ENCODE data around the gene NRXN3.

The NRXN3 gene

GRCh38 chr14:78327426-78328221 lies 157.5 kb downstream of the NRXN3 start:
- DNase-seq = no peak

DNA sequence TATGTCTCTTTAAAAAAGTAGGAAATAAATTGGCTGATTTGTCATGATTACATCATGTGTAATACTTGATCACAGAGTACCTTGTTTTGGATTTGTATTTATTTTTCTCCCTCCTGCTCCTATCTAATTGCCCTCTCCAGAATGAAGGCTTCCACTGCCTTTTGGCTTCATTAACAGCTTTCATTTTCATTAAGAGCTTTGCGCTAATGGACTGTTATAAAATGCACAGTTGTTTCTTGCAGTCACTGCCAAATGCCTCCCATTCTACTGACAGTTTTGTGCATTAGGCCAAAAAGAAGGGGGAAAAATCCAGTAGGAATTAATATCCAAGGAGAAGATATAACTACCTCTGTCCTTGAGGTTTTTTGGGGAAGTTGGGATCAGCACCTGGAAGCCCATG lies 159.2 kb downstream of the NRXN3 start:
- DNase-seq = no peak

DNA sequence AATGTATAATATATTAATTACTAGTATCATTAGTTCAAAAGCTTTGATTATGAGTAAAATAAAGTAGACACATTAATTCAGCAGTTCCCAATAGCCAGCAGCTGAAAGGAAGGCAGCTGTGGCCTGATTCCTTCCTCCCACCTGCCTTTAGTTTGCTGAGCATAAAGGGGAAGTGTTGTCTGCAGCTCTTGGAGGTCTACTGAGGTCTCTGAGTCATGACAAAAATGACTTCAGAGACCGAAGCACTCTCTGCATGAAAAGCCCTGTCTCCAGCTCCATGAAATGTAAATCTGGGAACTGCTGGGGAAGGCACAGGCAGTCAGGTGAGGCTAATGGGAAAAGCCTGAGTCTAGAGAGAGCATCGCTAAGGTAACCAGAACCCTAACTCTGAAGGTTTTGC lies 165.4 kb downstream of the NRXN3 start:
- no peak for DNase-seq

GRCh38 chr14:78340250-78340649 lies 170.1 kb downstream of the NRXN3 start:
- DNase-seq = no peak

GRCh38 chr14:78341827-78342389 lies 171.7 kb downstream of the NRXN3 start:
- no peak for DNase-seq

DNA sequence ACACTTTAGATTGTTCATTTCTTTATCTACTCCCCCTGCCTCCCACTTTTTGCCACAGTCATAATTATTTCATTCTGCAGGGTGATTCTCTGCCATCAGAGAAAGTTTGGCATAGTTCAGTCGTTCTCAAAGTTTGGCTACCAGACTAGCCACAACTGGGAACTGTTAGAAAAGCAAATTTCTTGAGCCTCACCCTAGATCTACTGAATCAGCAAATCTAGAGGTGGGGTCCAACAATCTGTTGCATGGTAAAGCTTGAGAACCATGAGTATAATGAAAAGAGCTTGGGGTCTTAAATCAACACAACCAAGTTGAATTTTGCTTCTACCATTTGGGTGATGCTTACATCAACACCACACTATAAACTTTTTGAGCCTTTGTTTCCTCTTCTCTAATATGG lies 172.7 kb downstream of the NRXN3 start:
- no peak for DNase-seq

DNA sequence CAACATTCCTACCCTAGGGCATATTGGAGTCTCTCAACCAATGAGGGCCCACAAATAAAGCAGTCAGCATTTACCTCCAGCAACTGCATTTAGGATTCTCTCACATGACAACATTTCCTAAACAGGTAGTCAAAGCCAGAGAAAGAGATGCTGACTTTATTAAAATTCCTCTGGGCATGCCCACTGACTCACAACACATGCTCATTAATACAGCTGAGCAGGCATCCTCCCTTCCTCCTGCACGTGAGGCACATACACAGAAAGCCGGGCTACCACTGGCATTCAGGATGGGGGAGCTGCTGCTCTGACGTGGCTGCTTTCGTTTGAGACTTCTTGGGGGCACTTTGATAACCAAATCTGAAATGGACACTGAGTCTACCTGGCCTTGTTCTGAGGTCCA lies 174.1 kb downstream of the NRXN3 start:
- no peak for DNase-seq

DNA sequence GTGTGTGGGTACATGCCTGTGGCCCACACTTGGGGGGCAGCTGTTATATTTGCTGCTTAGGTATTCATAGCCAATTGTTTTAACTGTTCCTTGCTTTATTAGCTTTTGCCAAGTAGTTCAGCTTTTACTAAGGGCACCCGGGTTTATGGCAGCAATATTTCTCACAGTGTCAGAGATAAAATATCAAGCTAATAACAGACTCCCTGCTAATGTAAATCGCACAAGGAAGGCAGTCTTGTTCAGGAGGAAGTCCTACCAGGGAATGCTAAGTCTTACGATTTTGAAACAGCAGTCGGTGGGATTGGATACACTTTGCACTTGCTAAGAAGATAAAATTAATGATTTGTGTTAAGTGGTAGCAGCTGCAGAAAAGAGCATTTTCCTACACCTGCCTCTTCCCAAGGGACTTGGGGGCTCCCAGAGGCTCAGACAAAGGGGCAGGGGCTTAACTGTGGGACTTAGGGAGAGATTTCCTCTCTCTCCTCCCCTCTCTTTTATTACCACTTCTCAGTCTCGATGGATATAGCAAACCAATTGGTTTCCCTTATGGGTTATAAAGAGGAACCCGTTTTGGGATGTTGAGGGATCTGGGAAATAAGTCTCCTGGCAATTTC lies 175.1 kb downstream of the NRXN3 start:
- no peak for DNase-seq

GRCh38 chr14:78346747-78347146 lies 176.6 kb downstream of the NRXN3 start:
- no peak for DNase-seq

DNA sequence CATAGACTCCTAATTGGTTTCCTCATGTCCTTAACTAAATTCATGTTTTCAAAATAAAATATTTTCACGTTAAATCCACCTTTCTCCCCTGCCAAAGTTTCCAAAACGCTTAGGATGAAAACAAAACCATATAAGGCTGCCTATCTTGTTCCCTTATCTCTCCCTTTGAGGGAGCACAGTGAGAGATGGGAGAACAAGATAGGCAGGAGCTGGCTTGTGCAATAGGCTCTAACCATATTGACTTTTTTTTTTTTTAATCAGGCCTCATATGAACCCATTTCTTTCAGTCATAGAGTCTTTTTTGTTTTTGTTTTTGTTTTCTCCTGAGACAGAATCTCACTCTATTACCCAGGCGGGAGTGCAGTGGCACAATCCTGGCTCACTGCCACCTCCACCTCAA lies 184.9 kb downstream of the NRXN3 start:
- no peak for DNase-seq

- no peak for DNase-seq
These were observed 186.2 kb downstream of the NRXN3 start for GRCh38 chr14:78356391-78356790.

DNA sequence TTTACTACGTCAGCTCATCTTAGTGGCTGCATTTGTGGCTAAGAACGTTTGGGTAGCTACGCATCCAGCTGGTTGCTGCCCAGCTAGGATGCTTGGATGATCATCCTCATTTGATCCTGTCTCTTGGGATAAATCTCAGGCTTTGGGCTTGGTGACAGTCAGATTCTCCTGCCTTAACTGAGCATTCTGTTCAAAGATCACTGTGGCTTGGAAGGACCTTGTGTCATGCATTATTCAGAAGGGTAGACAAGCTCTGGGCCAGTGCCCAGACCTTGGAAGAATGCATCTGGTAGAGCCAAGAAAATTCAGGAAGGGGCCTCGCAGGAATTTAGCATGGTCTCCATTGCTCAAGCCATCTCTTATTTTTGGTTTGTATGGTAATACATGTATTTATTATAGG lies 188.4 kb downstream of the NRXN3 start:
- DNase-seq = no peak

DNA sequence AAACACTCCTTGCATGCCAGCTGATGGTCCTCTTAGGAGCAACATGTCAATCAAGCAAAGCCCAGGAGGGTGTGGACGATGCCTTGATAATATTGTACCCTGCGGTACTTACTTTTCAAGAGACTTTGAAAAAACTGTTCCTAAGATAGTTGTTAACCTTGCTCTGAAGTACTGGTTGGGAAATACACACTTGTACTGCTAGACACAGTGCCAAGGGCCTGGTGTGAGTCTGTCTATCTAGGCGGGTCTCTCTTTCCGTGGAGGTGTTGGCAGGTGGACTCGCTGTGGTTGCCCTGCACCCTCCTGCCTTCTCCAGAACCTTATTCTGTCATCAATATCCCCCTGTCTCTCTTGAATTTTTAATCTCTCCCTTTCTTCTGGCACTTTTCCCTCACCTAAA lies 189.4 kb downstream of the NRXN3 start:
- no peak for DNase-seq

DNA sequence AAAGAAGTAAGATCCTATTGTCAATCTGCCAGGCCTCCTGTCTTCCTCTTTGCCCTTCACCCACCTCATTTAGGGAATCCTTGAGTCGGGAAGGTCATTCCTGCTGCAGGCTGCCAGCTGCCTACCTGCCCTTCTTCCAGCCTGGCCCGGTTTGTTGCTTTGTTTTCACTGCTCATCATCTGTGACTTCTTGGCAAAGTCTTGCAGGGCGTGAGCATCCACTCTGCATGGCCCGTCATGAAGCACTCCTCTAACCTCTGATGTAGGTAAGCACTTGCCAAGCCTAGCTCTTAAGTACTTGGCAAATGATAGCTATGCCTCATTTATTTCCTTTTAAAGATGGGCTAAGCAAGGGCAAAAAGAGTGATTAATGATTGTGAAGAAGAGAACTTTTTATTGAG lies 192.8 kb downstream of the NRXN3 start:
- no peak for DNase-seq

DNA sequence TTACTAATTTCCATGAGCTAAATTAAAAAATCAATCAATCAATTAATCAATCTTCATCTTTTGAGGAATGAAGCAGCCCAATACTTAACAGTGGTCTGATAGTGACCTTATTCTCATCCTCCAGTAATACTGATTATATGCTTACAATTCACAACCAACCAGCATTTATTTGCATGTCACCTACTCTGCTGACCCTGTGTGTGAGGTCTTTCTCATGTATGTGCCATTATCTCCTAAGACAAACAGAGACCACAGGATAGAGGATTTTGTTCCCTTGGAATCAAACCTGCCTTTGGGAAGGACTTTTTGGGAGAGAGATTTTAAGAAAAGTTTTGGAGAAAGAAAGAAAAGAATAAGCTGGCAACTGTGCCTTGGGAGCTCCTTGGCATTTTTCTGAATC lies 197.2 kb downstream of the NRXN3 start:
- no peak for DNase-seq

DNA sequence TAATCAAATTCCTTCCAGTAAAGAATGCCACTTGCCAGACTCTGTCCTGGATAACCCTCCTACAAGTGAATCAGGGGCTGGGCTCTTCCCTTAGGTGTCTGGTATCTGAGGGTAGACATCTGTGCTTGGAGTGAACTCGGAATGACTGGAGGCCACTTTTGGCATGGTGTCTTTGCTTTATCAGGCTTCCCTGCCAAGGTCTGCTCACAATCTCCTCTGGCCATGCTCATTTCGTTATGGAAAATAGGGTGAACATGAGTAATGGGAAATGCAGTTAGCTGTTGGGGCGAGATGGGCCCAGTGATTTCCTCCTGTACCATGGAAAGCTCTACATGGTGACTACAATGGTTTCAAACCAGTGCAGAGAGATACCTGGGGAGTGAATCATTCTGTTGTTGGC lies 212.9 kb downstream of the NRXN3 start:
- no peak for DNase-seq

DNA sequence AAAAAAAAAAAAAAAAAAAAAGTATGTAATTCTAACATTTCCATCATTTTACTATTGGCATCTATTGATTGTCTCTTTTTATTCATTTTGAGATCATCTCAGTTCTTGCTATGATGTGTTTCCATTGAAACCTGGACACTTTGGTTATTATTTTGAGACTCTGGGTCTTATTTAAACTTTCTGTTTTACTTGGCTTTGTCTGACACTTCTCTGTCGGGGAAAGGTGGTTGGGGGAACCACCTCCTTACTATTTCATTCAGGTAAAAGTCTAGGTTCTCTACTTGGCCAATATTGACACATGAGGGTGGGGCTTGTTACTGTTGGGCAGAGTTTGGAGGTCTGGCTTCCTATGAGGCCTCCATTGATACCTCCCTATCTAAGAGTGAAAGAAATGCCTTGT lies 228.0 kb downstream of the NRXN3 start:
- DNase-seq = no peak

- DNase-seq = peak; percentile 27
These were observed 229.2 kb downstream of the NRXN3 start for GRCh38 chr14:78399316-78399889.

DNA sequence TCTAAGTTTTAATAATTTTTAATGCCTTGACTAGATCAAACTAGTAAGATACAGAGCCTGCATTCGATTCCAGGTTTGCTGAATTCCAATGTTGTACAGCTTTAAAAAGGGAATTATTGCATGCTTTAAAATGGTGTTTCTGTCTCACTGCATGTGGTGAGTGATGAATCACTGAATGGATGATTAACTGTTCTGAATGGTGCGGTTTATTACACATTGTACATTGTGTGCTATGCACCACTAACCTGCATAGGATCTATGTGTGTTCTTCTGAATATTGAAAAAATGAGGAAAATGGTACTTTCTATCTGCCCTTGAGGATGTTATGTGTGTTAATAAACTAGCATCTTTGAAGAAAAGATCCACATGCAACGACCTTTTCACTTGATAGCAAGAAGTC lies 231.7 kb downstream of the NRXN3 start:
- DNase-seq = no peak

DNA sequence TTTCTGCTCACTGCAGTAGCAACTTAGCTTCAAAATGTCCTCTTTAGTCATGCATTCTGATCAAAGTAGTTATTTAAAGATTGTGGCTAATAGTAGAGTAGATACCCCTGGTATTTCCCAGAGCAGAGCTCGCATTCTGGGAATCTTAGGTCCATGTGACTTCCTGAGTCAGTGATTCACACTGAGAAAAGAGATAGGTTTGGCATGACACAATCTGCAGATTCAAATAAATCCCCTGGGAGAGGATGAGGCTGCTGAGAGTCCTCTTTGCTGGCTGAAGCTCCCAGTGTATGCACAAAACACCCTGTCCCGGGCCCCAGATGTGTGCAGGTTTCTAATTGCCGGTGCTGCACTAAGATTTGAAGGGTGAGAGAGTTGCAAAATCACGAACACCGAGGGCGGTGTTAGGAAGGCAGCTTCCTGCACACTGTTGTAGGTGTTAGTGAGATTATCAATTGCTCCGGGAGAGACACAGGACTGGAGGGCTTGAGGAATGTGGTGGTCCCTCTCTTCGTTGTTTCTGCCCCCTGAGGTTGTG lies 233.2 kb downstream of the NRXN3 start:
- no peak for DNase-seq

GRCh38 chr14:78405079-78405856 lies 235.1 kb downstream of the NRXN3 start:
- DNase-seq = no peak

DNA sequence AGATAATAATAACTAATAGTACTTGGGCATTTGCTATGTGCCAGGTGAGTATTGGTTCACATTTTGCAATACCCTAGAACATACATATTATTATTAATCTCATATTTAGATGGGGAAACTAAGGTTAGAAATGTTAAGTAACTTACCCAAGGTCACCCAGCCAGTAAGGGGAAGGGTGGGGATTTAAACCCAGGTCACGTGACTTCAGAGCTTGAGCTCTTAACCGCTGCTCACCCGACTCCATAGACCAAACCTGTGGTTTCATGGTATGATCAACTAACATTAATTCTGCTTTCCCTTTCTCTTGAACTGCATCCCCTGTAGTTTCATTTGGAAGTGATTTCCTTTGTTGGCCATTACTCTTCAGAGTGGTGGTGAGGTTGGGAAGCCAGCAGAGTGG lies 242.3 kb downstream of the NRXN3 start:
- no peak for DNase-seq

DNA sequence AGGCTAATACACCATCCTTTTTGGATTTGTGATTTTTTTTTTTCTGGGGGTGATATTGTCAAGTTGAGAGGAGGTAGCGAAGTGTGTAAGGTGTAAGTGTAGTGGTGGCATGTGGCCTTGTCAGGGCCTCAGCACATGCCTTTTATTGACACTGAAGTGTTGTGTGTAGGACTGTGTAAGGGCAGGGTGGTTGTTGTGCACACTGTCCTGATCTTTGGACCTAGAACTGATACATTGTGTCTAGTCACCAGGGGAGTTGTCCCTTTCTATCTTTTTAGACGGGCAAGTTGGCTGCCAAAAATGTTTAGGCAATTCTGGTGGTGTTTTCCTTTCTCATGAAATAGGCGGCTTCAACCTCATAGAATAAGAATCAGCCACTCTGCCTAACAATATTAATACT lies 244.0 kb downstream of the NRXN3 start:
- DNase-seq = no peak
